Suppressor macrophage treated with lipopolysaccharide for 4 hours (primary cell): Measurements from ENCODE around the gene TSPAN9.

ENCODE experiments used
- DNase-seq: peaks from one replicate; pipeline ENCODE4 v3.0.0-alpha.2; 2020

The TSPAN9 gene

GRCh38 chr12:3195337-3195736 lies 118.2 kb downstream of the TSPAN9 start:
- no peak for DNase-seq

DNA sequence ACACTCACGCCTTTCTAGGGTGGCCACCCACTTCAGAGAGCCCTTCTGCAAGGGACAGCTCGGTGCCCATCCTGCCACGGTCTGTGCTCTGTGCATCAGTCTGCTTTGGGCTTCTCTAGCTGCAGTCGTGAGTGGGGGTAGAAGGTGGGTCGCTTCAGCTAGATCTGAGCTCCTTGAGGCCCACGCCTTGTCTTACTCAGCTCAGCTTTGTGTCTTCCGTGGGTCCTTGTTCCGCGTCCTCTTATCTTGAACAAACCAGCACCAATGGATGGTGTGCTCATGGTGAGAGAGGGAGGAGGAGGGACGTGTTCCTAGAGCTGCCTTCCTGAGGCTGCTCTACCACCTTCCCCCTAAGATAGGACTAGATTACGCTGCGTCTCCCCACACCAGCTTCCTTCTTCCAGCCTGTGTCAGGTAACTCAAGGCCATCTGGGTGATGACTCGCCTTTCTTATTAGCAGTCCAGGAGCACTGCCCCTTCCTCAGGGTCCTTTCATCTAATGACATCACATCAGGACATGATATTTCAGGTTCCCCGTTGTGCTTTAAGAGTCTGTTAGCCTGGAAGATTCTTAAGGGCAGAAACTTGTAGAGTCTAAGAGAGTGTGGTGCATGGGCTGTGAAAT lies 118.8 kb downstream of the TSPAN9 start:
- DNase-seq = no peak

DNA sequence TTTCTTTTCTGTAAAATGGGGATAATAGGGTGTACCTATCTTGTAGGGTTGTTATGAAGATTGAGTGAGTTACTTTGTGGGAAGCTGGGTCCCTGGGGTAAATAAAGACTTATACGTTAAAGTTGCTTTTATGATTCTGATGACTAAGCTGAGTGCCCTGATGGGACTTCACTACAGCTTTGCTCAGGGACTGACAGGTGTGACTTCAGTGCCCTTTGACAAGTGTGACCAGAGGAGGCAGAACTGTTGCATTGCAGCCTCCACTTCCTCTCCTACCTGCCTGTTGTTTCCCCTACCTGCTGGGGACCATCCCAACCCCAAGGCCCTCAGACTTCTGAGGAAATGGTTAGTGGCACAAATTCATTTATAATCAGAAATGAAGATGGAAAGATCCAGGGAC lies 119.3 kb downstream of the TSPAN9 start:
- no peak for DNase-seq

DNA sequence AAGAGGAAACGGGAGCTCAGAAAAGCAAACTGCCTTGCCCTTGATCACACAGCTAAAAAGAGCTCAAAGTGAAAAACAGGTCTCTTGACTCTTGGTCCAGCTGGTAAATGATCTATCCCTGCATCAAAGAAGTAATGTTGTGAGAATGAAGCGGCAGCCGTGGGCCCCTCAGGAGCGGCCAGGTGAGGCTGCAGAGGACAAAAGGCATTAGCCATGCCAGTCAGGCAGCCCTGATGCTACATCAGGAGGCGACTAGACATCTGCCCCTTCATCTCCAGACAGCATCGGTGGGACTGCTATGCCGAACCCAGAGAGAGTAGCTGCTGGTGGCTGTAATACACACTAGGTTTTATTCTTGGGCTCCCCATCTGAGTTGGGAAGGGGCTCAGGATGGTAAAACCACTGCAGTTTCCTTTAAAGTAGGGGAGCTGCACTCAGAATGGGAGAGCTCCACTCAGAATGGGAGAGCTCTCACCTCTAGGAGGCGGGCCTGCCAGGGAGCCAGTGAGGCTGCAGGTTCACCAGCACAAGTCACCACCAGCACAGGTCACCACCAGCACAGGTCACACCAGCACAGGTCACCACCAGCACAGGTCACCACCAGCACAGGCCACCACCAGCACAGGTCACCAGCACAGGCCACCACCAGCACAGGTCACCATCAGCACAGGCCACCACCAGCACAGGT lies 120.1 kb downstream of the TSPAN9 start:
- no peak for DNase-seq

DNA sequence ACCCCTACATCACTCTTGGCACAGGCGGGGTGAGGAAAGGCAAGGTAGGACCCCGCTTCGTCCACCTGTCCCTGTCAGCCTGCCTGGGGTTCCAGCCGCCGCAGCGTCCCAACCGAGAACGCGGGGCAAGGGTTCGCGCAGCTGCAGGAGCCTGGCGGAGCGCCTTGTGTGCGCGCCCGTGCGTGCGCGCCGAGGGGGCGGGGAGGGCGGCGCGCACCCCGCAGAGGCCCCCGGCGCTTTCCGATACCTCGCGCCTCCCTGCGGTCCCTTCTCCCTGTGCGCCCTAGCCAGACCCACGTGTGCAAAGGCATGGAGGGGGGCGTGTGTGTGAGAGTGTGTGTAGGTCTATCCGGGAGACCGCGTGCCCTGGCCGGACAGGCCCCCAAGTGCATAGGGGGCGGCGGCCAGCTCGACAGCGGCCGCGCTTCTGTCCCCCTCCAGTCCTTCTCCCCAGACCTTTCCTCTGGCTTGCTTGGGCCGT lies 122.4 kb downstream of the TSPAN9 start:
- no peak for DNase-seq

DNA sequence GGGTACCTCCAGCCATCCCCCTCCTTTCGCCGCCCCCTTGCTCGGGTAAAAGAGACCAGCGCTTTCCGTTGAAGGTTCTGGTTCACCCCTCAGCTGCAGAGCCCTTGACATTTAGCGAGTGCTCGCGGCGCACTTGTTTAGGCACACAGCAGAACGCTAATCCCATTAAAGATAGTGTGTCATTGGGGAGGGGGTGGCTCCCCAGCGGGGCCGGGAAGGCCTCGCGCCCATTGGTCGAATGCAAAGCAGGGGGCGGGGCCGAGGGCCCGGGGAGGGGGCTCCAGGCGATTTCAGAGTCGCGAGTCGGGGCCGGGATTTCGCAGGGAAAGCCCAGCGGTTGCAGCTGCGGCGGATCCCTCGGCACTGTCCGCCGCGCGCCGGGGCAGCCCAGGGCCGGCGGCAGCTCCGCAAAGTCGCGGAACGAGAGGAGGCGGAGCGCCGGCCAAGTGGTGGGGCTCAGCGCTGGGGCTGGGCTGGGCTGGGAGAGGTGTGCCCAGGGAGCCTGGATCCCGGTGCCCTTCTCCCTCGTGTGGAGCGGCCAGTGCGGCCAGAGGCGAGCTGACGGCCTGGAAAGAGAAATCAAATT lies 122.9 kb downstream of the TSPAN9 start:
- peak; percentile 28 for DNase-seq

- DNase-seq = no peak
Measured at GRCh38 chr12:3200814-3201233, 123.6 kb downstream of the TSPAN9 start.

DNA sequence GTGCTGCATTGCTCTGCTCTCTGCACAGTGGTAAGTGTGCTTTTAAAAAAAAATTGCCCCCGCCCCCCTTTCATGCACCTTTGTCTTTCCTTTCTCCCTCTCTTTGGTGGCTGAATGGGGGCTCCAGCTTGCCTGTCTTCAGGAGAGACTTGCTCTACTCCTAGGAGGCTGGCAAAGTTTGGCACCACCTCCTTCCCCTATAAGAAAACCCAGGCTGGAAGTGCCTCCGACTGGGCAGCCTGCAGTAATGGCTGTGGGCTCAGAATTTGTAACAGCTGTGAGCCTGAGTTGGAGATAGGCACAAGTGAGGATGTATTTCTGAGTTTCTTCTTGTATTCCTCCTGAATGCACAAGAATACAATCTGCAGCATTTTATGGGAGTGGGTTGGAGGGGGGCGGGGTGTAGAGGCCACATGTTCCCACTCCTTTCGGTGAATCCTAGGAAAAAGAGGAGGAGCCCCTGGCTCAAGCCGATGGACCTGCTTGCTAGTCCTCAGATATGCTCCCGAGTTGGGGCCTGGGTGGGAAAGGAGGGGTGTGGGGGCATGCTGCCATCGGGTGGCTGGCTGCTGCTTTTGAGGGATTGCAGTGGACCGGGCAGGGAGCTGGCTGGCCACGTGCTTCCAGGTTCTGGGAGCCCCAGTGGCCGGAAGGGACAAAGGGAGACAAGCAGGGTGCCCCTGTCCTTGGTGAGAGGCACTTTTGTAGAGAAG lies 124.3 kb downstream of the TSPAN9 start:
- DNase-seq = no peak

DNA sequence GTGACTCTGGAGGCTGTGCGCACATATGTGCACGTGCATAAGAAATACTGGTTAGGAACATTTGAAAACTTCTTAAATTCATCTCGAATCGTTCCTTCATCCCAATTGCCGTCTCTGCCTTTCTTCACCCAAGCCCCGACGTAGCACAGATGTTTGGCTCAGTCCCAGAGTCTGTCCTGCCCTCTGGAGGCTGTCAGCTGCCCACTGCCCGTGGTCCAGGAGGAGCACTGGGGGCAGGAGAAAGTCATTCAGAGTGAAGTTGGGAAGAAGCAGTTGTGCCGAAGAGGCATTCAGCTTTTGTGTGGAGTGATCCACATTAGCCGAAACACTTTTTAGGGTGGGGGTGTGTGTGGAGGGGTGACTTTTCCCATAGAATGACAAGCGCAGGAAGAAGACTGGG lies 124.9 kb downstream of the TSPAN9 start:
- no peak for DNase-seq

- DNase-seq = peak; percentile 66
Measured at GRCh38 chr12:3202734-3203446, 125.7 kb downstream of the TSPAN9 start.

DNA sequence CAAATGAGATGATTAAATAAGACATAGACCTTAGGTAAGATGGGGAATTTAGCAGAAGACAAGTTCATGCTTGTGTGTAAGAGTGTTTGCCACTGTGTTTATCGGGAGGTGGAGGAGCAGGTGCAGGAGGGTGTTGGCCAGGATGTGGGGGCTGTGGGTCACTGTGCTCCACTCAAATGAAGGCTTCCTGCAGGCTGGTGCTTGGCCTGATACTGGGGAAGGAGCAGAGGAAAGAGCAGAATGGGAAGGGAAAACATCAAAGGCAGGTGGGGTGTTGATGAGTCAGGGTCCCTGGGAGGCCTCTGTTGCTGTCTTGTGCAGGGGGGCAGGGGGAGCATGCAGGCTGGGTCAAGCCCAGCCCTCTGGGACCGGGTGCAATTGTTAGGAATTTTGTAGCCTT lies 126.5 kb downstream of the TSPAN9 start:
- DNase-seq = no peak

DNA sequence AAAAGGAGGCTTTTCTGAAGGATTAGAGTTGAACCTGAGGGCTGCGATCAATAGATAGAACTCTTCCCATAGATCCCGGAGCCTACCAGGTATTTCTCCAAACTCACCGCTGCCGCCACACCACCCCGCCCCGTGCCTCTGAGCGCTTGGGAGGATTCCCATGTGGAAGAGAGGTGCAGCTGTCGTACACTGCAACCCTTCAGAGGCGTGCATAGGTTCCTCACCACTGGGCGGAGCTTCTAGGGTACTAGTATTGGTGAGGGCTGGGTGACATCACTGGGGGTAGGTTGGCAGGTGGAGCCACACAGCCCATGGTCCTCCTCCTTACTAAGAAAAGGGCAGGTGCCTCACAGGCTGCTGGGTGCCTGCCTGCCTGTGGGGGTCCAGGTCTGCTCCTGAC lies 127.0 kb downstream of the TSPAN9 start:
- no peak for DNase-seq

DNA sequence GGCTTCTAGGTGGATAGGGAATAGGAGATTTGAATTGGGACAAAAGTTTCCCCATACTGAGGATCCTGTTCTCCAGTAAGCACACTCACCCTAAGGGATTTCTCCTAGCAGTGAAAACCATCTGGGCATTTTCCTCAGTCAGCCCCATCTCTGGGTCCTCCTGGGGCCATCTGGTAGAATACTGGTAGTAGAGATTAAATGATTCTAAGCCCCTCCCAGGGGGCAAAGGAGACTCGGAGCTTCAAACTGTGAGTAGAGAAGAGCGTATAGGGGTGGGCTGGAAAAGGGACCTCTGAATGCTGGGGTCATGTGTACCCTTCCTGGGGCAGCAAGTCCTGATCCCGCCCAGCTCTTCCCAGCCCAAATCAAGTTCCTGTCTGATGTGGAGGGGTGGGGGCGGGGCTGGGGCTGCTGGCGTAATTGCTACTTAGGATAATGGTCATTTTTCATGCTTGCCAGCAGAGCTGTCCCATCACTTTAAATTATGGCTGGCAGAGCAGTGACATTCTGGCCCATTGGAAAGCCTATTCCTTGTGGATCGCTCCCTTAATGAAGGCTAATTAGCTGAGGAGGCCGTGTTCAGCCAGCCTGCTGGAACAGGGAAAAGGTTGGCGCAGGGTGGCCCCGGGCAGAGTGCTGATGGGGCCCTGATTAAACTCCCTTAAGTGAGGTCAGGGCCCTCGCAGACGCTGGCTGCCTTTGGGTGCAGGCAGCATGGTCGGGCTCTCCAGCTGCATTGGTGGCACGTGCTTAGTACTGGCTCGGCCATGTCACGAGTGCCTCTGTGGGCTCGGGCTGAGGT lies 127.8 kb downstream of the TSPAN9 start:
- no peak for DNase-seq

DNA sequence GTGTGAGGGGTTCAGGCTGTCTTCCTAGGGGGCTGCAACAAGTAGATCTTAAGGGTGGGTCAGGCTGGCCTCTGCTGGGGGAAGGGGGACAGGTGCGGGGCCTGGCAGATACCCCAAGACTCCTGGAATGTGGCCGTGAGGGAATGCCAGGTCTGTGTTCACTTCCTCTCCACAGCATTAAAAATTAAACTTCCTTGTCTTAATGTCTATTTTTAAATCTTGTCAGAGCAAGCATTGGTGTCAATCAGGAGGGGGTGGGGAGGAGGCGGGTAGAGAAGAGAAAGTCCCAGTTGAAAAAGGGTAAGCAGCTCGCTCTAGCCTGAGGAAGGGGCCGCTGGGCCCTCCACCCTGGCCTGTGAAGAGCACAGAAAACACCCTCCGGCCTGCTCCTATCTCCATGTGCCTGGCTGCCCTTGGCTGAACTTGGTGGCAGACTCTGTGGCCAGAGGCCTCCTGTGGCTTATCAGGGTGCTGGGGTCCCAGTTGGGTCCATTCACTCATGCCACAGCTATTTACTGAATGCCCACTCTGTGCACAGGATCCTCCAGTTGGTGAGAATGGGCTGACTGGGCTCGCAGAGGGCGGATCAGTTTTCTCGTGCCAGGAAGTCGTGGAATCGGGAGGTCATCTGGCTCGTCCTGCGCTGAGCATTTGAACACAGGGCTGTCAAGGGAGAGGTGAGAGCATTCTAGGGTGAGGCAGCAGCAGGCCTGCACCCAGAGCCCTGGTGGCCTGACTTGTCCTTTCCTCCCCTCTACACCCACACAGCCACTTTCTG lies 128.8 kb downstream of the TSPAN9 start:
- DNase-seq = peak; percentile 28

DNA sequence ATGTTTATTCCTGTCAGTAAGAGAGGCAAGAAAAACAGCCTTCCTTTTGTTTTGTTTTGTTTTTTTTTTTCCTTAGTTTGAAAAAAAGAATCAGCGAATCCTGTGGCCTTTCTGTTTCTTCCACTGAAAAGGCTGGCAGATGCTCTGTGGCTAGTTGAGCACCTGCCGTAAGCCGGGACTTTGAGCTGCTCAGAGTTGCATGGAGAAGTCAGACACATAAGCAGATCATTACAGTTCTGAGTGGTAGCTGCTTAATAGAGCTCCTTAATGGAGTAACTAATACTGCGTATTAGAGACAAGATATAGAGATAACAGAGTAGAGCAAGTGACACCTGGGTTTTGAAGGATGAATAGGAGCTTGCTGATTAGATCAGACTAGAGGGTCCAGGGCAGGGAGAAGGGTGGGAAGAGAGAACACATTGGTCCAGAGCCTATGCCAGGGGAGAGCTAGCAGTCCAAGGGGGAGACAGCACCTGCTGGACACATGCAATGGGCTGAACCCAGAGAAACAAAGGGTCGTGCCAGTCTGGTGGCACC lies 129.4 kb downstream of the TSPAN9 start:
- no peak for DNase-seq

DNA sequence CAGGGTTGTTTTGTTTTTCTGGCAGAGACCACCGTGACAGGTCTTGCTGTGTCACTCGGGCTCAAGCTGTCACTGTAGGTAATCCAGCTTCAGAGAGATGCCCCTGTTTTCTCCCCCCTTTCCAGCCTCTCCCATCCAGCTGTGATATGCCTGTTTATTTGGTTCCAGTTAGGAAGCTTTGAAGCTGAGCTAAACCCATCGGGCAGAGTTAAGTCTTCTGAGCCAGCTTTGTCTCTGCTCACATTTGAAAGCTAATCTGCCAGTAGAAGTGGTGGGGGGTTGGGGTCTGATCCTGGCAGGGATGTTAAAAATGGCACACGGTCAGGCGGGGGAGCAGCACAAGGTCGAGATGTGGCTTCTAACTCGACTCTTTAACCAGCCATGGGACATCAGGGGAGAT lies 130.0 kb downstream of the TSPAN9 start:
- DNase-seq = no peak

DNA sequence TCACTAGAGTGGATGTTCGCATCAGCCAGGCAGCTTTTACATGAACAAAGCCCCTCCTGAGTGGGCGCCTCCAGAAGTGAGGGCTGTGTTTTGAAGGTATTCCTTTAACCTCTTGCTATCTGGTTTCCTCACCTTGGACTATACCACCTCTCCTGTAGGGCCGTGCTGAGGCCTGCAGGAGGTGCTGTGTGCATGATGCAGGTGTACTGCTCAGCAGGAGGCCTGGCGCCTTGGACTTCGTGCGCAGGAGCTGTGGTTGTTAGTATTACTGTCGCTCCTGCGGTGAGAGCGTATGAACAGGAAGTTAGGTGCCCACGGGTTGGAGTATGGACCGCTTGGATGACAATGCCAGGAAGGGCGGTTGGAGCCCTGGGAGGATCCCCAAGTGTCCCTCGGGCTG lies 130.7 kb downstream of the TSPAN9 start:
- no peak for DNase-seq

DNA sequence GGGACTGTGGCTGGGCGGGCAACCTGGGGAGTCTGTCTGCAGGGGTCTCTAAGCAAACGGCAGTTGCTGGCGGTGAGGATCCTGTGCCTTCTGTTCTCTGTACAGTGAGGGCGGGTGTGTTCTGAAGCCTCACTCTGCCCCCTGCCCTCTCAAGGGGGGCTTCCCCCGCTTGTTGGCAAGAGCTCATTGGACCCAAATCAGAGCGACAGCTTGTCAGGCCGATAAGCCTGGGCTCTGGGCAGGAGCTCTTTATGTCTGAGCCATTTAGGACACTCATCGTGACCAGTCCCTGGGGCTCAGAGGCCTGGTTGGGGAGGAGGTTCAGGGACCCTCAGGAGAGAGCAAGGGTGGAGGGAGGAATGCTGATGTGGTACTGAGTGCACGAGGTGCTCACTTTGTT lies 136.0 kb downstream of the TSPAN9 start:
- DNase-seq = no peak

DNA sequence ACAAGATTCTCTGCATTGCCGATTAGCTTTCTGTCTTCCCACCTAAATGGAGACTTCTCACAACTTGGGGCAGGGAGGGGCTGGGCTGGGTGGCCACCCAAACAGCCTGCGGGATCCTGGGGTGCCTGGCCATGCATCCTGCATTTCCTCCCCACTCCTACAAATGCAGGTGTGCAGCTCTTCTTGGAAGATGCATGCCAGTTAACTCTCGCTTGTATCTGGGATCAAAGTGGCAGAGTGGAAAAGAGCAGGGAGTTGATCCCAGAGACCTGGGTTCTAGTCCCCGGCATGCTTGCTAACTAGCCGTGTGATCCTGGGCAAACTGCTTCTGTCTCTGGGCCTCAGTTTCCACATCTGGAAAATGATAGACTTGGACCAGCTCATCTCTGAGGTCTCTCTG lies 136.6 kb downstream of the TSPAN9 start:
- DNase-seq = no peak

DNA sequence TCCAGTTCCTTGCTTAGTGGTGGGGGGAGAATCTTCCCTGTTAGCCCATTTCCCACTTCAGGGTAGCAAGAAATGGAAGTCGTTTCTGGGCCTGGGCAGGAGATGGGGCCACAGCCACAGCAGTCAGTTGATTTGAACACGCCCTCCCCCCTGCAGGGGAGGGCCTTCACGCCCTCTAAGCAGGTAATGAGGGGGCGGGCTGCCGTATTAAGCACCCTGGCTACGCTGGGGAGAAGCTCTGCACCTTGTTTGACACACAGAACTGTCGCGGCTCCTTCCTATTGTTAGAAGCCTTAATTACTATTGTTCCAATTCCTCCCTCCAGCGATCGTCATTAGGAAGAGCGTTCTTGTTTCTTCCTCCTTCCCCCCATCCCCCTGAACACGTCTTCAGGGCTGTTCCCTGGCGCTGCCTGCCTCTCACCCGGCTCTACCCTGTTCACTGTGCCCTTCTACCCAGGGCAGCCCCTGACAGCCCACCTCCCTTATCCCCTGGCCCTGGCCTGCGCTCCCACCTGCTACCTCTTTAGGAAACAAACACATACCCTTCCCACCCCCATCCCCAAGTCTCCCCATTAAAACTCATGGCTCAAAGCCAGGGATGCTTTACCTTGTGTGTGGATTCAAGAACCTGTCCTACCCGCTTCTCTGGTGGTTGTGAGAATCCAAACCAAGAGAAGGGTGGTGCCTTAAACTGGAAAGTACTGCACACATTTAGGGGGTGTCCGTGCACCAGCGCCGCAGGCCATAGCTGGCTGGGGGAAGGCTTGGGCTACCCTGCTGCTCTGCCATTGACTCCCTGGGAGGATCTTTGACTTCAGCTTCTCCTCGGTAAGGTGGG lies 137.6 kb downstream of the TSPAN9 start:
- DNase-seq = no peak
